Neural crest cell (in vitro differentiated cells): ENCODE measurements around the gene SNX5. TPM values are rescaled to one million over a fixed set of nuclear protein-coding genes. Genes with fewer than 3 reads are reported as not detected.

ENCODE experiments used
- DNase-seq: peaks from one replicate; pipeline ENCODE4 v3.0.0; 2021; ENCODE audit warnings: low read depth, mixed read lengths, low spot score
- H3K27ac Mint-ChIP-seq: one replicate; pipeline ENCODE4 v1.8.0; 2021; ENCODE audit warnings: mild to moderate bottlenecking, mixed read lengths; ENCODE audit not compliant: unreplicated experiment
- H3K27me3 Mint-ChIP-seq: 2 replicates; pipeline ENCODE4 v1.8.0; 2021; ENCODE audit warnings: low read depth, mild to moderate bottlenecking, mixed read lengths
- H3K36me3 Mint-ChIP-seq: 2 replicates; pipeline ENCODE4 v1.8.0; 2021; ENCODE audit warnings: low read depth, mild to moderate bottlenecking, mixed read lengths
- H3K4me1 Mint-ChIP-seq: 2 replicates; pipeline ENCODE4 v1.8.0; 2021; ENCODE audit warnings: mixed read lengths
- H3K4me3 Mint-ChIP-seq: one replicate; pipeline ENCODE4 v1.8.0; 2021; ENCODE audit warnings: mild to moderate bottlenecking, mixed read lengths
- H3K9me3 Mint-ChIP-seq: 2 replicates; pipeline ENCODE4 v1.8.0; 2021; ENCODE audit warnings: mixed read lengths
- total RNA-seq: library from RNA; stranded (reverse); gene quantifications from 2 replicates; pipeline ENCODE4 v1.2.1, GENCODE V29; 2021
- TF ChIP-seq, protein P1 (sequence below): fragments of 200-600 bp; sonication (generic); conservative IDR thresholded peaks from 2 replicates; pipeline ENCODE4 v1.5.0; 2021; ENCODE audit warnings: antibody characterized with exemption, mild to moderate bottlenecking

Gene SNX5
- total RNA-seq, 1 donor from 2014 or later, result 116 TPM

- peaks cover 26% of the 10 kb centered on the region for H3K4me1 Mint-ChIP-seq
- H3K27ac Mint-ChIP-seq, result no peak overlapping the region
- peaks cover 4% of the 10 kb centered on the region for H3K27me3 Mint-ChIP-seq
- TF ChIP-seq, protein P1, sequence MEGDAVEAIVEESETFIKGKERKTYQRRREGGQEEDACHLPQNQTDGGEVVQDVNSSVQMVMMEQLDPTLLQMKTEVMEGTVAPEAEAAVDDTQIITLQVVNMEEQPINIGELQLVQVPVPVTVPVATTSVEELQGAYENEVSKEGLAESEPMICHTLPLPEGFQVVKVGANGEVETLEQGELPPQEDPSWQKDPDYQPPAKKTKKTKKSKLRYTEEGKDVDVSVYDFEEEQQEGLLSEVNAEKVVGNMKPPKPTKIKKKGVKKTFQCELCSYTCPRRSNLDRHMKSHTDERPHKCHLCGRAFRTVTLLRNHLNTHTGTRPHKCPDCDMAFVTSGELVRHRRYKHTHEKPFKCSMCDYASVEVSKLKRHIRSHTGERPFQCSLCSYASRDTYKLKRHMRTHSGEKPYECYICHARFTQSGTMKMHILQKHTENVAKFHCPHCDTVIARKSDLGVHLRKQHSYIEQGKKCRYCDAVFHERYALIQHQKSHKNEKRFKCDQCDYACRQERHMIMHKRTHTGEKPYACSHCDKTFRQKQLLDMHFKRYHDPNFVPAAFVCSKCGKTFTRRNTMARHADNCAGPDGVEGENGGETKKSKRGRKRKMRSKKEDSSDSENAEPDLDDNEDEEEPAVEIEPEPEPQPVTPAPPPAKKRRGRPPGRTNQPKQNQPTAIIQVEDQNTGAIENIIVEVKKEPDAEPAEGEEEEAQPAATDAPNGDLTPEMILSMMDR, result no peak
- no peak for DNase-seq
- H3K36me3 Mint-ChIP-seq, result no peaks in the 10 kb centered on the region
- no peak overlapping the region for H3K4me3 Mint-ChIP-seq
- no peaks in the 10 kb centered on the region for H3K9me3 Mint-ChIP-seq
Measured at GRCh38 chr20:17910828-17911294, 57.7 kb downstream of the SNX5 start.

DNA sequence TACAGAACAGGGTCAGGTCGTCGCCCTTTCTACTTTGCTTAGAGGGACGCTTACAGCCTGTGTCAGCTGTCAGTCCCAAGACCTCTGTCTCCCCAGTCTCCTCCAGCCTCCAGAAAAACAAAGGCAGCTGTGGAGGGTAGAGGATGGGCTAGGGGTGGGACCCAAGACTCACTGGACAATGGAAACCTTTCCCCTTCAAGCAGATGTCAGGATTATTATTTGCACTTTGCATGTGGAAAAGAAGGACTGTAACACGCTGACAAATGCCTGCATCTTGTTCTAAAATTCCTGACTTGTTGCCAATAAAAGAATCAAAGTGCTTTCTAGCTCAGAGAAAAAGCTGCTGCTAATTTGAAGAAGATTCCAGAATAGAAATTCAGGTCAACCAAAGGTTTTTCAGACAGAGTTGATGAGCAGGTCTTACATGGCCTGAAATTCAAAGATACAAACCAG, 58.7 kb downstream of the SNX5 start:
- DNase-seq, result no peak
- peaks cover 26% of the 10 kb centered on the region for H3K4me1 Mint-ChIP-seq
- H3K9me3 Mint-ChIP-seq, result no peaks in the 10 kb centered on the region
- no peak overlapping the region for H3K27ac Mint-ChIP-seq
- H3K36me3 Mint-ChIP-seq, result no peaks in the 10 kb centered on the region
- H3K27me3 Mint-ChIP-seq, result peaks cover 4% of the 10 kb centered on the region
- TF ChIP-seq, protein P1, result no peak
- H3K4me3 Mint-ChIP-seq, result no peak overlapping the region

GRCh38 chr20:17905544-17905943, 63.0 kb downstream of the SNX5 start:
- Mint-ChIP-seq H3K27ac (no peak overlapping the region), H3K4me3 (no peak overlapping the region), H3K4me1 (peaks cover 17% of the 10 kb centered on the region), H3K36me3 (no peaks in the 10 kb centered on the region), H3K27me3 (peaks cover 8% of the 10 kb centered on the region), H3K9me3 (no peaks in the 10 kb centered on the region)
- no peak for DNase-seq
- TF ChIP-seq, protein P1, result no peak

DNA sequence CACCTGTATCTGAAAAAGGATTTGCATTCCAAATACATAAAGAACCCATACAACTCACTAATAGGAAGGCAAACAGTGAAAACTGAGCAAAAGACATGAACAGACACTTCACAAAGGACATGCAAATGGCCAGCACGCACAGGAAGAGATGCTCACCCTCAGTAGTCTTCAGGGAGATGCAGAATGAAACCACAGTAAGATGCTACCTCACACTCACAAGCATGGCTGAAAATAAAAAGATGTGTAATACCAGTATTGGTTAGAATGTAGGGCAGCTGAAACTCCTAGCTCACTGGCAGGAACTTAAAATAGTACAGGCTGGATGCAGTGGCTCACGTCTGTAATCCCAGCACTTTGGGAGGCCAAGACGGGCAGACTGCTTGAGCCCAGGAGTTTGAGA, 64.6 kb downstream of the SNX5 start:
- peaks cover 11% of the 10 kb centered on the region for H3K27me3 Mint-ChIP-seq
- no peaks in the 10 kb centered on the region for H3K36me3 Mint-ChIP-seq
- TF ChIP-seq, protein P1, result no peak
- H3K4me1 Mint-ChIP-seq, result peaks cover 2% of the 10 kb centered on the region
- no peak overlapping the region for H3K4me3 Mint-ChIP-seq
- H3K9me3 Mint-ChIP-seq, result no peaks in the 10 kb centered on the region
- H3K27ac Mint-ChIP-seq, result no peak overlapping the region
- no peak for DNase-seq

GRCh38 chr20:17902531-17903083, 66.0 kb downstream of the SNX5 start:
- no peaks in the 10 kb centered on the region for H3K36me3 Mint-ChIP-seq
- peaks cover 4% of the 10 kb centered on the region for H3K4me1 Mint-ChIP-seq
- peaks cover 11% of the 10 kb centered on the region for H3K27me3 Mint-ChIP-seq
- H3K9me3 Mint-ChIP-seq, result no peaks in the 10 kb centered on the region
- DNase-seq, result no peak
- H3K27ac Mint-ChIP-seq, result no peak overlapping the region
- TF ChIP-seq, protein P1, result no peak
- no peak overlapping the region for H3K4me3 Mint-ChIP-seq
